ENCODE measurements around the gene NCAM1.
A peak's percentile ranks its signal among the peaks of the same experiment; 100 is the strongest.

NCAM1 gene

GRCh38 chr11:113201054-113201818, 240.0 kb downstream of the NCAM1 start:
- DNase-seq (ENCODE audit: low spot score), result no peak

- no peak for DNase-seq (ENCODE audit: low spot score)
Measured at GRCh38 chr11:113202431-113202830, 241.2 kb downstream of the NCAM1 start.

DNA sequence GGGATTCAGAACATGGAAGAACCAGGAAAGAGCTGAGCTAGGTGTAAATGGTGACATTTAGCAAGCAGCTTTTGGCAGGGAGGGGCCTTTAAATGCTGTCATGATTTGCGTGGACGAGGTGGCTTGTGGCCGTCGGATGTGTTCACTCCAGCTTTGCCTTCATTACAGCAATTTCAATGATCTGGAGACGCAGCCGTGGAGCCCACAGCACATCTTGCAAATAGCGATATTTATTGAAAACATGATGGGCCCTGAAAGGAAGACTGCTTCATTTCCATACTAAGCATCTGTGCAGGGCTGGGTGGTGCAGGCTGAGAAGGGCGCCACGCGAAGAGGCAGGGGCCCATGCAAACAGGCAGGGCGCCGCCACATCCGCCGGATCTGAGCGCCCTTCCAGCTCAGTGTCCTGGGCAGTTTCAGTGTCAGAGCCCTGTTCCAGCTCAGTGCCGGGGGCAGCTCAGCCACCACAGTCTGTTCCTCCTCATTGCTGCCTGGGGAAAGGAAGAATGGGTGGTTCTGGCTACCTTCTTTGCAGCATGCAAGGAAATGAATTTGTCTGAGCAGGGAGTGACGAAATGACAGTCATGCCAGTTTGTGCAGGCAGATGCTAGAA, 242.0 kb downstream of the NCAM1 start:
- no peak for DNase-seq (ENCODE audit: low spot score)

- DNase-seq (ENCODE audit: low spot score), result no peak
Measured at GRCh38 chr11:113204280-113204679, 243.1 kb downstream of the NCAM1 start.

DNA sequence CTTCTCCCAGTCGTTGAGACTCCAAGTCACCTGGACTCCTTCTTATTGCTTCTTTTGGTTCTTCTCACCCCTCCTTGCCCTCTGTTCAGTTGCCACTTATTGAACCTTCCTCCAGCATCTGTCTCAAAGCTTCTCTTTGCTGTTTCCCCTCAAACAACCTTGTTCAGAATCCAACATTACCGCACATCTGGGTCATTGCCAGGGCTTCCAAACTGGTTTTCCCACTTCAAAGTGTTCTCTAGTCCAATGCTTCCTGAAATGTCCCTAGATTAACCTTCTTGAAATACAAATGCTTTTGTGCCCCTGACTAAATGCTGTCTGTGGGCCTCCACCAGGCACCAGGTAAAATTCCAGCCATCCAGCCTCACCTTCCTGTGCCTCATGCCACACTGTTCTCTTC, 252.3 kb downstream of the NCAM1 start:
- DNase-seq (ENCODE audit: low spot score), result no peak

DNA sequence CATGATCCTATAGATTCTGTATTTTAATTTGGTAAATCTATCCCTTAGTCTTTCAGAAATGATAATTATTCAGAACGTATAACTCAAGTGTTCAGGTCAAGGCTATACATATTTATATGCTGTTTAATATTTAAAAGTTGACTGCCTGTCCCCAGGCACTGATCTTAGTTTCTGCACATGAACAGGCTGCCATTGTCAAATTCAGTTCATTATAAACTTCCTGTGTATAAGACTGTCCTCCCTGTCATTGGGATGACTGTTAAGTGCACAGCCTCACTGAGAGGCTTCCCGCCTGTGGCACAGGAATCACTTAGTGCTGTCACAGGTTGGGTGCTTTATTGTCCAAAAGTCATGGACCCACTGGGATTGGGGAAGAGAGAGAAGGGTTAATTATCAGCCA, 261.0 kb downstream of the NCAM1 start:
- DNase-seq (ENCODE audit: low spot score), result no peak

DNA sequence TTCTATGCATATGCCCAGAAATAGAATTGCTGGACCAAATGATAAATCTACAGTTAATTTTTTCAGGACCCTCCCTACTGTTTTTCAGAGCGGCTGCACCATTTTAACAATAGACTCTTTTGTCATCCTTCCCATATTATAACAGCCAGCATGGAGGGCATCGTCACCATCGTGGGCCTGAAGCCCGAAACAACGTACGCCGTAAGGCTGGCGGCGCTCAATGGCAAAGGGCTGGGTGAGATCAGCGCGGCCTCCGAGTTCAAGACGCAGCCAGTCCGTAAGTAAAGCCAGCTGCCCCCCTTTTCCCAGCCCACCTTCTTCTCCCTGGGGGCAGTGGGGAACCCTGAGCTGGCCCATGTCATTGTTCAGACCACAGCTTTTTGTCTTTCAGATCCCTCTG, 273.7 kb downstream of the NCAM1 start:
- DNase-seq (ENCODE audit: low spot score), result peak; percentile 81

DNA sequence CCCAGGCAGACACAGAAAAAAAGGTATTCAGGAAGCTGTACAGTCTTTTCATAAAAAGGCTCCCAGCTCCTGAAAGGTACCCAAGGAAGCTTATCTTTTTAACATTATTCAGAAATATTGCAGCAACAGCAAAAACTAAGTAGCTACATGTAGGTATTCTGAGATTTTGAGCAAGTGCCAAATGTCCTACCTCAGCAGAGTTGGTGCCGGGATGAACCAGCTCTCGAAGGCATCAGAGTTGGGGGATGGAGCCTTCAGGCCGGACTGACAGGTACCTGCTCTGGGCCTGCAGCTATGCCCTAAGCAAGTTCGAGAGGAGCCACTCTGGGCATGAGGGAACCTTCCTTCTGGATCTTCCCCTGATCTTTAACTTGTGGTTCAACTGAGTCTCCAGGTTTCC, 276.0 kb downstream of the NCAM1 start:
- DNase-seq (ENCODE audit: low spot score), result no peak

GRCh38 chr11:113238721-113239120, 277.5 kb downstream of the NCAM1 start:
- DNase-seq (ENCODE audit: low spot score), result no peak

DNA sequence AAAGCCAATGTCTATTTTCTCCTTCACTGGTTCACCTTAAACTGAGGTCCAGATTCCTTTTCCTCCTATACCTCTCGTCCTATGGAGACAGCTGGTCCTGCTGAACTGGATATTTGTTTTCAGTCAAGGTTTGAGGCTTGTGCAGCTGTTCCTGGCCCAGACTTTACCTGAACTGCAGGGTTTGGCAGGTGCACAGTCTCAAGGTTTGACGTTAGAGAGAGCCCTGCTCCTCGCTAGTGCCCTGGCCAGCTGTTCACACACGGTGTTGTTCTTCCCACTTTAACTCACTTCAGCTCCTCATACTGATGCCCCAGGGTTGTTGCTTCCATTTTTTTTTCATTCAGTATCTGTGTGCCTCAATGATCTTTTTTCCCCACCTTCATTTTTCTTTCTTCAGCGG, 279.2 kb downstream of the NCAM1 start:
- no peak for DNase-seq (ENCODE audit: low spot score)

DNA sequence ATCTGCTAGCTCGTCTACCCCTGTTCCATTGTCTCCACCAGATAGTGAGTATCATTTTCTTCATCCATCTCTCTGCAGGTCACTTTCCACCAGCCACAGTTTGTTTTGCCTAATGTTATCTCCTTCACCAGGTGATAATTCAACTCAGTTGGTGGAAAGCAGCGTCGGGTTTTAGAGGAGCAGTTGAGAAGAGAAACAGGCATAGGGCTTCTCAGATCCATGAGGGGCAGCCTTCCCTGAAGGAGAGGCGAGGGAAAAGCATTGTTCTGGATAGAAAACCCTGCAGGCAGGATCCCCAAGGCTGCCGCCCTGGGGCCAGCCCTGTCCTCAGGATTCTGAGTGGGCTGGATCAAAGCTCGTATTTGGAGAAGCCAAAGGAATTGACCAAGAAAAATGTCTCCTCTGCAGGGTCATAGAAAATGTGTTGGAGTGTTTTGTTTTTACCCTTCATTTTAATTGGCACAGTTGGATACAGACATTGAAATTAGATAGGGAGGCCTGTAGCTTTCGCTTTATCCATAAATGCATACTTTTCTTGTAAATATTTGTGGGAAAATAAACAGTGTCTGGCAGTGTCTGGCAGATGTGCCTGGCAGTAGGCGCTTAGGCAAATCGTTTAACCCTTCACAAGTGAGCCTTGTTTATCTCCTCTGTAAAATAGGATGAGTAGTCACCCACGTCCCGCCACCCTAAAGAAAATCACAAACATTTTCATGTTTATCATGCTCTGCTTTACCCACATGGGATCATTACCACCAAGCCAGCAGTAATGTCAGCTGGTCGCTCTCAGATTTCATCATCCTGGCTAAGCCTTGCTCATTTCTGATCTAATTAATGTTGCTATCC, 279.8 kb downstream of the NCAM1 start:
- DNase-seq (ENCODE audit: low spot score), result no peak

GRCh38 chr11:113241636-113242054, 280.4 kb downstream of the NCAM1 start:
- DNase-seq (ENCODE audit: low spot score), result peak; percentile 28

- DNase-seq (ENCODE audit: low spot score), result no peak
Measured at GRCh38 chr11:113242060-113242459, 280.8 kb downstream of the NCAM1 start.

GRCh38 chr11:113242767-113243397, 281.7 kb downstream of the NCAM1 start:
- peak; percentile 66 for DNase-seq (ENCODE audit: low spot score)

- no peak for DNase-seq (ENCODE audit: low spot score)
Measured at GRCh38 chr11:113243696-113244095, 282.5 kb downstream of the NCAM1 start.

GRCh38 chr11:113245216-113245615, 284.0 kb downstream of the NCAM1 start:
- no peak for DNase-seq (ENCODE audit: low spot score)

GRCh38 chr11:113247221-113247620, 286.0 kb downstream of the NCAM1 start:
- DNase-seq (ENCODE audit: low spot score), result no peak

- no peak for DNase-seq (ENCODE audit: low spot score)
Measured at GRCh38 chr11:113247966-113248365, 286.7 kb downstream of the NCAM1 start.

DNA sequence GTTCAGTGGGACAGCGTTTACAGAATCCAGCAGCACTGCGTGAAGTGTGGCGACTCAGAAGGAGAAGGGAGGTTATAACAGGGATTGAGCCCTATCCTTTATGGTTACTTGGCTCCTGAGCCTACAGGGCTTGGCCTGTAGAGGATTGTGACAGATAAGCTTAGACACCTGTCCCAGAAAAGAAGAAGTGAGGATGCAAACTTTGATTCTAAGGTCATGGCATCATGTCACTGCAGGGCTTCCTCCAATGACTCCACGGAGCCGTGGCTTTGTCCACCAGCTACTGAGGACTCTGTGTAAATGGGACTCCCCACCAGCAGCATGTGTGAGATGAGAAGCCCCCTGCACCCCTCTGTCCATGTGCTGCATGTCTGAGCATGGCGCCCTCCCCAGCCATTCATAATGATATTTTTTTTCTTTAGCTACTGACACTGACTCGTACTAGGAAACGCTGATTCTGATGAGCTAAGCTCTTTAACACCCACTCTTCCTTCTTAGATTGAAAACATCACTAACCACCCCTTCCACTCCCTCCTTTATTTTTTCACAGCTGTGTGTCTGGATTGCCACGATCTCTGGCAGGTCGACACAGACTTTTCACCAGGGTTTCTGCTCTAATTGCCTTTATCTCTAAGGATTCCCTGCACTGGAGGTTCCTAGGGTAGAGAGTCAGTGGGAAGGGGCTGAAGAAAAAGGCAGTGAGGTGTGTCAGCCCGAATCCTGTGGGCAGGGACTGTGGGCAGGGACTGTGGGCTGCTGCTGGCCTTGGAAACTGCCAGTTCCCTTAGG, 287.7 kb downstream of the NCAM1 start:
- no peak for DNase-seq (ENCODE audit: low spot score)

DNA sequence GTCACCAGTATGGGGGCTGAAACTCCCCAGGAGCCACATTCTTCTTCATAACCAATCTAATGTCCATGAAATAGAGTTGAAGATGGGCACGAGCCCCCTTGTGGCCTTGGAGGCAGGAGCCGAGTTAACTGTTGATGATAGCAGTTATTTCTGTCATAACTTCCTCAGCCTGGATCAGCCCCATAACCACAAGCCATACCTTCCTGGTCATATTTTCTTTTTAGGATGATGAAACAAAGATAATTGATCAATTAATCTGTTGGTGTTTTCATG, 288.2 kb downstream of the NCAM1 start:
- no peak for DNase-seq (ENCODE audit: low spot score)

GRCh38 chr11:113249786-113250185, 288.6 kb downstream of the NCAM1 start:
- no peak for DNase-seq (ENCODE audit: low spot score)

DNA sequence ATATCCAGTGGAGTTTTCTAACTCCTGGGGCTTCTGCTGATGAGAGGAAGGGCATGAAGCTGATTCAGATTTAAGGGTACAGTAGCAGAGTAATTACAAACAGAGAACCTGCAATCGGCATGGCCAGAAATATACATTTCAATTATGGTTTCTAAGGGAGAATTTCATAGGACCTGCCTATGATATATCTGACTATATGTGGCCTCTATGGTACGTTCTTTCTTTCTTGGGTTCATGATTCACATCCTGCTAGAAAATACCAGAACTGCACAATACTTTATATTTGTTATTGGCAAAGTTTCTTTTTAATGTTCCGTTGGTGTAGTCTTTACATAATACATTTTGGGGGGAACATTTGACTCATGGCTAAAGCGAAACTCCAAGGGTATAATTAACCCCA, 290.1 kb downstream of the NCAM1 start:
- no peak for DNase-seq (ENCODE audit: low spot score)

All from globus pallidus (tissue), 1 donor.